B cell (primary cell): ENCODE measurements around the gene DNAJC15. TPM values are rescaled to one million over a fixed set of nuclear protein-coding genes. Genes with fewer than 3 reads are reported as not detected.

ENCODE experiments used
- ATAC-seq: fragments of 200-7000 bp; cut with Tn5 transposase; one replicate; pipeline ENCODE4 v1.10.0; 2021; ENCODE audit warnings: low read depth, mild to moderate bottlenecking, moderate number of reproducible peaks, moderate library complexity
- CTCF ChIA-PET: fragments of 350-600 bp; sonication (Branson Sonifier 250); formaldehyde crosslinking; loops from one replicate; lab custom pipeline; 2021; ENCODE audit warnings: antibody characterized with exemption, inconsistent platforms; lab: Charles Lee
- POLR2A ChIA-PET: fragments of 350-600 bp; sonication (Branson Sonifier 250); formaldehyde crosslinking; loops from one replicate; lab custom pipeline; 2021; ENCODE audit warnings: antibody characterized with exemption; lab: Charles Lee
- DNase-seq: peaks from one replicate; pipeline ENCODE4 v3.0.0; 2013
- H2AFZ ChIP-seq: 2 replicates; pipeline ENCODE4 v1.6.1; 2012; ENCODE audit warnings: mild to moderate bottlenecking, low read depth, low read length; ENCODE audit not compliant: insufficient read depth, poor library complexity, severe bottlenecking
- H3K27ac ChIP-seq, 2 donors: 1 replicate in 1 of 2; 2 replicates in 1 of 2; pipeline ENCODE4 v1.5.1; 2012 to 2013; ENCODE audit warnings: low read length in 2 of 2, mild to moderate bottlenecking in 2 of 2, moderate library complexity in 1 of 2
- H3K27me3 ChIP-seq, 4 experiments: fragments of 200-600 bp in 1 of 4; sonication (generic) in 1 of 4; replicated peaks in 1 of 4; 1 replicate in 2 of 4; 2 replicates in 2 of 4; pipeline versions ENCODE4 v1.6.1 to v1.7.0; 2013 to 2016; ENCODE audit warnings: low read length in 3 of 4, mild to moderate bottlenecking in 2 of 4, mixed read lengths in 1 of 4, moderate library complexity in 1 of 4; ENCODE audit not compliant: insufficient read depth in 4 of 4, control insufficient read depth in 3 of 4; ENCODE audit errors: control extremely low read depth in 1 of 4
- H3K36me3 ChIP-seq, 2 experiments: replicated peaks in 1 of 2; 1 replicate in 1 of 2; 2 replicates in 1 of 2; pipeline versions ENCODE4 v1.6.1 to v1.7.1; 2013; ENCODE audit warnings: low read length in 1 of 2; ENCODE audit not compliant: insufficient read depth in 2 of 2, control insufficient read depth in 1 of 2; ENCODE audit errors: control extremely low read depth in 1 of 2, extremely low read depth in 1 of 2
- H3K4me1 ChIP-seq, 2 donors: fragments of 200-600 bp in 1 of 2; sonication (generic) in 1 of 2; 1 replicate in 1 of 2; 2 replicates in 1 of 2; pipeline versions ENCODE4 v1.5.1 to v1.6.1; 2013 to 2017; ENCODE audit warnings: low read length in 2 of 2; ENCODE audit not compliant: control insufficient read depth in 2 of 2, insufficient read depth in 2 of 2
- H3K4me2 ChIP-seq: replicated peaks from 2 replicates; pipeline ENCODE3; 2012; ENCODE audit warnings: mild to moderate bottlenecking, low read depth, low read length; ENCODE audit not compliant: poor library complexity, severe bottlenecking
- H3K4me3 ChIP-seq, 5 experiments: fragments of 200-600 bp in 1 of 5; sonication (generic) in 1 of 5; 1 replicate in 3 of 5; 2 replicates in 2 of 5; pipeline versions ENCODE4 v1.5.1 to v1.7.0; 2011 to 2016; ENCODE audit warnings: low read length in 4 of 5, mild to moderate bottlenecking in 4 of 5, low read depth in 2 of 5, control low read depth in 1 of 5, moderate library complexity in 1 of 5; ENCODE audit not compliant: insufficient read depth in 1 of 5; ENCODE audit errors: control extremely low read depth in 1 of 5, extremely low read depth in 1 of 5
- H3K79me2 ChIP-seq: fragments of 200-600 bp; sonication (generic); one replicate; pipeline ENCODE4 v1.6.0; 2016; ENCODE audit warnings: low read length; ENCODE audit not compliant: control insufficient read depth, insufficient read depth
- H3K9ac ChIP-seq: fragments of 200-600 bp; sonication (generic); 2 replicates; pipeline ENCODE4 v1.6.1; 2017; ENCODE audit warnings: mild to moderate bottlenecking, low read length, moderate library complexity
- H3K9me3 ChIP-seq, 3 donors: one replicate each; pipeline versions ENCODE4 v1.6.1 to v1.7.1; 2013; ENCODE audit warnings: low read length in 2 of 3; ENCODE audit not compliant: control insufficient read depth in 2 of 3, insufficient read depth in 1 of 3; ENCODE audit errors: control extremely low read depth in 1 of 3
- H4K20me1 ChIP-seq: 2 replicates; pipeline ENCODE4 v1.6.0; 2012; ENCODE audit warnings: mild to moderate bottlenecking, low read length; ENCODE audit not compliant: insufficient read depth, control insufficient read depth, poor library complexity, severe bottlenecking
- H3K27ac Mint-ChIP-seq: one replicate; pipeline ENCODE4 v1.8.0; 2021; ENCODE audit warnings: mixed read lengths
- H3K27me3 Mint-ChIP-seq: one replicate; pipeline ENCODE4 v1.8.0; 2021; ENCODE audit warnings: mixed read lengths
- H3K4me1 Mint-ChIP-seq: one replicate; pipeline ENCODE4 v1.8.0; 2021; ENCODE audit warnings: mixed read lengths
- H3K4me3 Mint-ChIP-seq: one replicate; pipeline ENCODE4 v1.8.0; 2021; ENCODE audit warnings: mixed read lengths
- H3K9me3 Mint-ChIP-seq: one replicate; pipeline ENCODE4 v1.8.0; 2022; ENCODE audit warnings: mixed read lengths; ENCODE audit not compliant: insufficient read depth
- EZH2 ChIP-seq: IDR thresholded peaks from 2 replicates; pipeline ENCODE4 v1.6.1; 2012; ENCODE audit warnings: borderline replicate concordance, low read depth, mild to moderate bottlenecking, moderate library complexity, low read length; ENCODE audit not compliant: insufficient read depth, poor library complexity, severe bottlenecking
- WGBS: methylation state at CpG from one replicate; pipeline ENCODE4 v1.1.5; 2013; ENCODE audit warnings: missing lambda C conversion rate; ENCODE audit not compliant: insufficient coverage; 5-methylcytosine and 5-hydroxymethylcytosine counted together
- intact Hi-C: fragments of 100-400 bp; cut with micrococcal nuclease; formaldehyde crosslinking; loops from one replicate; pipeline ENCODE4 v1.10.0; 2022
- polyA plus RNA-seq: library from polyadenylated mRNA; depleted of rRNA; stranded (reverse); fragments of >200 nt; gene quantifications from 2 replicates; pipeline ENCODE4 v1.2.3, GENCODE V29; 2012
- total RNA-seq, 2 donors: library from RNA; stranded (reverse); fragments of 120-200 nt in 1 of 2; gene quantifications; 1 replicate in 1 of 2; 2 replicates in 1 of 2; pipeline versions ENCODE4 v1.2.3 to v1.2.4, GENCODE V29; 2013 to 2022
- TF ChIP-seq, protein P1 (sequence below): fragments of 200-600 bp; IDR thresholded peaks from one replicate; pipeline ENCODE4 v1.8.0; 2022; ENCODE audit warnings: antibody characterized with exemption, mild to moderate bottlenecking

The DNAJC15 gene
- total and polyA plus RNA-seq, 2 donors (not counting 1 experiment from before 2014, with no cell fraction given), result 11.5 to 15.2 TPM

DNA sequence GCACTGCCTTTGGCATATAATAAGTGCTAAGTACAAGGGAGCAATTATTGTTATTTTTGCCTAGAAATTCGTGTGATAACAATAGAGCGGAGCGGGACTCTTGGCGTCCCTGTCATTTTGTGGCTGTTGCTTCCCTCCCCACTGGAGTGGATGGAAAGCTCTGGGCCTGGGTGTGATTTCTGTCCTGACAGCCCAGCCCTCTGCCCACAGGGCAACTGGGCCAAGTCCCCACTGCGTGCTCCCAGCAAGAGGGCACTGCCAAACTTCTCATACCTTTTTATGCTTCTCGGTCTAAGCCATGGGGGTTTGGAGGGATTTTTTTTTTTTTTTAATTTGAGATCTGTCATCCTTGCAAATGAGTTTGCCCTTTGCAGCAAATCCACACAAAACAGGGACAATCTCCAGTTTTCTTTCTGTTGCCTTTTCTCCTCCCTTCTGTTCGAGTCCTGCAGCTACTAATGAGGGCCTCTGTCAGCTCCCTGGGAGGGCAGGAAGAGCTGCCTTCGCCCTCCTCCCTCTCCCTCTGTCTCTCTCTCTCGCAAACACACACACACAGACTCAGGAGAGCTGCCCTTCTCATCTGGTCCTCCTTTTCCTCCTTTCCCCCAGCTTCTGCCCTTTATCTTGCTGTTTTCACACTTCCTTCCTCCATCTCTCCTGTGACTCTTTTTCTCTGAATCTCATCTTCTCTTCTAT, 103.9 kb downstream of the DNAJC15 start:
- no peak for DNase-seq
- H3K9ac ChIP-seq, result no peak overlapping the region
- CTCF ChIA-PET, result interaction anchor here (1.1 kb wide), 1 partner anchor 158 kb away, joined by 3 read pairs; no protein-coding TSS in a partner anchor
- H3K9me3 ChIP-seq, result no peaks in the 10 kb centered on the region
- H3K9me3 Mint-ChIP-seq, result no peaks in the 10 kb centered on the region
- H2AFZ ChIP-seq, result peak overlapping the region; percentile 41
- H3K79me2 ChIP-seq, result no peaks in the 10 kb centered on the region
- no peak for TF ChIP-seq EZH2
- TF ChIP-seq, protein P1, sequence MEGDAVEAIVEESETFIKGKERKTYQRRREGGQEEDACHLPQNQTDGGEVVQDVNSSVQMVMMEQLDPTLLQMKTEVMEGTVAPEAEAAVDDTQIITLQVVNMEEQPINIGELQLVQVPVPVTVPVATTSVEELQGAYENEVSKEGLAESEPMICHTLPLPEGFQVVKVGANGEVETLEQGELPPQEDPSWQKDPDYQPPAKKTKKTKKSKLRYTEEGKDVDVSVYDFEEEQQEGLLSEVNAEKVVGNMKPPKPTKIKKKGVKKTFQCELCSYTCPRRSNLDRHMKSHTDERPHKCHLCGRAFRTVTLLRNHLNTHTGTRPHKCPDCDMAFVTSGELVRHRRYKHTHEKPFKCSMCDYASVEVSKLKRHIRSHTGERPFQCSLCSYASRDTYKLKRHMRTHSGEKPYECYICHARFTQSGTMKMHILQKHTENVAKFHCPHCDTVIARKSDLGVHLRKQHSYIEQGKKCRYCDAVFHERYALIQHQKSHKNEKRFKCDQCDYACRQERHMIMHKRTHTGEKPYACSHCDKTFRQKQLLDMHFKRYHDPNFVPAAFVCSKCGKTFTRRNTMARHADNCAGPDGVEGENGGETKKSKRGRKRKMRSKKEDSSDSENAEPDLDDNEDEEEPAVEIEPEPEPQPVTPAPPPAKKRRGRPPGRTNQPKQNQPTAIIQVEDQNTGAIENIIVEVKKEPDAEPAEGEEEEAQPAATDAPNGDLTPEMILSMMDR, result no peak
- POLR2A ChIA-PET, result interaction anchor here (0.6 kb wide), 1 partner anchor 55 kb away, joined by 5 read pairs; no protein-coding TSS in a partner anchor
- WGBS, result 50% methylated on average over 6 of the region's 9 CpGs
- no peak overlapping the region for H3K27ac ChIP-seq
- no peaks in the 10 kb centered on the region for H3K36me3 ChIP-seq
- H4K20me1 ChIP-seq, result no peaks in the 10 kb centered on the region
- H3K4me3 Mint-ChIP-seq, result no peak overlapping the region
- peaks cover 20% of the 10 kb centered on the region for H3K27me3 Mint-ChIP-seq
- intact Hi-C loops, result no loop called here
- no peak for ATAC-seq
- H3K4me2 ChIP-seq, result peak overlapping the region; percentile 39
- peaks cover 22% of the 10 kb centered on the region for H3K4me1 Mint-ChIP-seq
- peaks cover 0 to 20% (median 15%) of the 10 kb centered on the region in 4 experiments for H3K27me3 ChIP-seq
- peaks cover 15 to 20% of the 10 kb centered on the region in 2 donors for H3K4me1 ChIP-seq
- H3K4me3 ChIP-seq, result no peak overlapping the region
- H3K27ac Mint-ChIP-seq, result no peak overlapping the region

DNA sequence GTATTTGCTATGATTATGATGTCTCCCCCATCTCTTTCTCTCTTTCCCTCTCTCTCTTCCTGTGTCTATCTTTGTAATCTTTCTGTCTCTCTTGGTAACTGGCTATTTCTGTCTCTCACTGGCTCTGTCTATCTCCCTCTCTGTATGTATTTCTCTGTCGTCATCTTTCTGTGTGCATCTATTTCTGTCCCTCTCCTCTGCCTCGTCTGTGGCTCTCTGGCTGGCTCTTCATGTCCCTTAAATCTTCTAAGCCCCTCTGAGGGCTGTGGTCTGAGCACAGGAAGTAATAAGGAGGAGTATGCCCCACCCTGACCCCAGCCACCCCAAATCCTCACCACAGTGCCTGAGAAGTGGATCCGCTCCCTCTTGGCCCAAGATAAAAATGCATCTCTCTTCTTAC, 104.4 kb downstream of the DNAJC15 start:
- CTCF ChIA-PET, result interaction anchor here (1.1 kb wide), 1 partner anchor 159 kb away, joined by 3 read pairs; no protein-coding TSS in a partner anchor

More for the DNA sequence above, 104.4 kb downstream of the DNAJC15 start:
- POLR2A ChIA-PET, result interaction anchor here (0.6 kb wide), 1 partner anchor 56 kb away, joined by 5 read pairs; no protein-coding TSS in a partner anchor
- Mint-ChIP-seq H3K27me3 (peaks cover 21% of the 10 kb centered on the region), H3K9me3 (no peaks in the 10 kb centered on the region), H3K27ac (no peak overlapping the region), H3K4me1 (peaks cover 22% of the 10 kb centered on the region), H3K4me3 (peak overlapping the region; percentile 43)
- Histone ChIP-seq H3K9ac (no peak overlapping the region), H3K79me2 (no peaks in the 10 kb centered on the region), H3K27ac (no peak overlapping the region), H3K4me1 (peaks cover 15 to 20% of the 10 kb centered on the region in 2 donors), H3K27me3 (peaks cover 0 to 20% (median 15%) of the 10 kb centered on the region in 4 experiments), H3K4me3 (no peak overlapping the region), H2AFZ (peak overlapping the region; percentile 41), H4K20me1 (no peaks in the 10 kb centered on the region), H3K4me2 (peak overlapping the region; percentile 39), H3K36me3 (no peaks in the 10 kb centered on the region), H3K9me3 (no peaks in the 10 kb centered on the region)
- TF ChIP-seq EZH2, result no peak
- TF ChIP-seq, protein P1, result no peak
- intact Hi-C loops, result no loop called here
- DNase-seq (no peak), ATAC-seq (no peak)
- WGBS, result no CpG with 5 or more reads among the region's 3 CpGs
